Ishikawa (cell line): Measurements from ENCODE around the gene FMOD.

Experiments used
- CEBPB ChIP-seq: IDR thresholded peaks from 2 replicates; pipeline ENCODE4 v1.6.1; 2012
- CREB1 ChIP-seq: IDR thresholded peaks from 2 replicates; pipeline ENCODE4 v1.6.1; 2012; ENCODE audit warnings: low read depth
- YY1 ChIP-seq: IDR thresholded peaks from 2 replicates; pipeline ENCODE4 v1.6.1; 2012; ENCODE audit warnings: low read depth
- TF ChIP-seq, protein P1 (sequence below): IDR thresholded peaks from 2 replicates; pipeline ENCODE4 v1.6.1; 2012; ENCODE audit warnings: low read depth, mild to moderate bottlenecking

DNA sequence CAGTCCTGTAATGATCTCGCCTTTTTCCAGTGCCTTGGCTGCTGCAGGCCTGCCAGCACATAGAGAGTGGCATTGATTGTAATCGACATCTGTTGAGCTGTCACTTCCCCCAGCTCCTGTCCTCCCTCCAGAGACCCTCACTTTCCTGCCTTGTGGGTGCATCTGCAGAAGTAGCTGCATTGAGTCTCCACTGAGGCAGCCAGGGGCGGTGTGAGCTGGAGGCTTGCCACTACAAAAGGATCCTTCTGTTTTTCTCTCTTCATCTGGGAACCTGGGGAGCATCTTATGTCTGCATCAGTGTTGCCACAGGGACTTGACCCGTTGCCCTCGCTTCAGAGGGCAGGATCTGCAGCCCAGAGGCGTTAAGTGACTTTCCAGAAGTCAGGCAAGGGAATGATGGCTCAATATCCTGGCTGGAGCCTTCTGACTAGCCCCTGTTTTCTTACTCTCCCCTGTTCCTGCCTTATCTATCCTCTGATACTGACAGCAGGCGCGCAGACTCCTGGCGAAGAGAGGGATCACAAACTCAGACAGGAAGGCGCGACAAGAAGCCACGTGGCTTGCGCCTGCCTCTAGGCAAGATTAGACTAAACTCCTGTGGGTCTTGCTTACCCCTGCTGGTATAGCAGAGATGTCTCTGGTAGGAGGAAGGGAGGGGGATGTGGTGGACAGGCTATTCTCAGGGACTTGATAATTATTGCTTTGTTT is 13.3 kb upstream of the FMOD start:
- TF ChIP-seq YY1, result no peak
- TF ChIP-seq CREB1, result no peak
- no peak for TF ChIP-seq CEBPB
- TF ChIP-seq, protein P1, sequence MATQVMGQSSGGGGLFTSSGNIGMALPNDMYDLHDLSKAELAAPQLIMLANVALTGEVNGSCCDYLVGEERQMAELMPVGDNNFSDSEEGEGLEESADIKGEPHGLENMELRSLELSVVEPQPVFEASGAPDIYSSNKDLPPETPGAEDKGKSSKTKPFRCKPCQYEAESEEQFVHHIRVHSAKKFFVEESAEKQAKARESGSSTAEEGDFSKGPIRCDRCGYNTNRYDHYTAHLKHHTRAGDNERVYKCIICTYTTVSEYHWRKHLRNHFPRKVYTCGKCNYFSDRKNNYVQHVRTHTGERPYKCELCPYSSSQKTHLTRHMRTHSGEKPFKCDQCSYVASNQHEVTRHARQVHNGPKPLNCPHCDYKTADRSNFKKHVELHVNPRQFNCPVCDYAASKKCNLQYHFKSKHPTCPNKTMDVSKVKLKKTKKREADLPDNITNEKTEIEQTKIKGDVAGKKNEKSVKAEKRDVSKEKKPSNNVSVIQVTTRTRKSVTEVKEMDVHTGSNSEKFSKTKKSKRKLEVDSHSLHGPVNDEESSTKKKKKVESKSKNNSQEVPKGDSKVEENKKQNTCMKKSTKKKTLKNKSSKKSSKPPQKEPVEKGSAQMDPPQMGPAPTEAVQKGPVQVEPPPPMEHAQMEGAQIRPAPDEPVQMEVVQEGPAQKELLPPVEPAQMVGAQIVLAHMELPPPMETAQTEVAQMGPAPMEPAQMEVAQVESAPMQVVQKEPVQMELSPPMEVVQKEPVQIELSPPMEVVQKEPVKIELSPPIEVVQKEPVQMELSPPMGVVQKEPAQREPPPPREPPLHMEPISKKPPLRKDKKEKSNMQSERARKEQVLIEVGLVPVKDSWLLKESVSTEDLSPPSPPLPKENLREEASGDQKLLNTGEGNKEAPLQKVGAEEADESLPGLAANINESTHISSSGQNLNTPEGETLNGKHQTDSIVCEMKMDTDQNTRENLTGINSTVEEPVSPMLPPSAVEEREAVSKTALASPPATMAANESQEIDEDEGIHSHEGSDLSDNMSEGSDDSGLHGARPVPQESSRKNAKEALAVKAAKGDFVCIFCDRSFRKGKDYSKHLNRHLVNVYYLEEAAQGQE, result no peak
